ENCODE measurements around the gene ABCA13.

ABCA13 gene

GRCh38 chr7:48355346-48355745 is 184.1 kb downstream of the ABCA13 start:
- Histone ChIP-seq H3K27me3 (ENCODE audit: control insufficient read depth, low read length) (no peaks in the 10 kb centered on the region), H3K4me1 (ENCODE audit: control insufficient read depth, low read length) (no peaks in the 10 kb centered on the region), H3K36me3 (ENCODE audit: control insufficient read depth, low read length) (no peaks in the 10 kb centered on the region), H3K27ac (ENCODE audit: low read depth, low read length) (no peak overlapping the region), H3K79me2 (ENCODE audit: control insufficient read depth, low read length) (no peaks in the 10 kb centered on the region), H3K4me3 (ENCODE audit: low read length) (no peak overlapping the region), H4K20me1 (ENCODE audit: control insufficient read depth, insufficient read depth, low read depth, low read length) (no peaks in the 10 kb centered on the region), H3K9me2 (replicated peaks; ENCODE audit: control insufficient read depth, low read length) (no peaks in the 10 kb centered on the region; the same call in 1 of the 2 replicates), H3K9me3 (ENCODE audit: control insufficient read depth, insufficient read depth, low read length) (no peaks in the 10 kb centered on the region), H3F3A (ENCODE audit: control insufficient read depth, insufficient read depth) (no peaks in the 10 kb centered on the region), H3K4me2 (ENCODE audit: low read length) (no peak overlapping the region)
- TF ChIP-seq, protein P1, sequence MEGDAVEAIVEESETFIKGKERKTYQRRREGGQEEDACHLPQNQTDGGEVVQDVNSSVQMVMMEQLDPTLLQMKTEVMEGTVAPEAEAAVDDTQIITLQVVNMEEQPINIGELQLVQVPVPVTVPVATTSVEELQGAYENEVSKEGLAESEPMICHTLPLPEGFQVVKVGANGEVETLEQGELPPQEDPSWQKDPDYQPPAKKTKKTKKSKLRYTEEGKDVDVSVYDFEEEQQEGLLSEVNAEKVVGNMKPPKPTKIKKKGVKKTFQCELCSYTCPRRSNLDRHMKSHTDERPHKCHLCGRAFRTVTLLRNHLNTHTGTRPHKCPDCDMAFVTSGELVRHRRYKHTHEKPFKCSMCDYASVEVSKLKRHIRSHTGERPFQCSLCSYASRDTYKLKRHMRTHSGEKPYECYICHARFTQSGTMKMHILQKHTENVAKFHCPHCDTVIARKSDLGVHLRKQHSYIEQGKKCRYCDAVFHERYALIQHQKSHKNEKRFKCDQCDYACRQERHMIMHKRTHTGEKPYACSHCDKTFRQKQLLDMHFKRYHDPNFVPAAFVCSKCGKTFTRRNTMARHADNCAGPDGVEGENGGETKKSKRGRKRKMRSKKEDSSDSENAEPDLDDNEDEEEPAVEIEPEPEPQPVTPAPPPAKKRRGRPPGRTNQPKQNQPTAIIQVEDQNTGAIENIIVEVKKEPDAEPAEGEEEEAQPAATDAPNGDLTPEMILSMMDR (IDR thresholded peaks at IDR 0.05; ENCODE audit: low read depth, low read length, poor library complexity, severe bottlenecking): no peak
- no peak for TF ChIP-seq EZH2phosphoT487 (IDR thresholded peaks at IDR 0.05; ENCODE audit: borderline replicate concordance, low read length)

- Histone ChIP-seq H4K20me1 (ENCODE audit: control insufficient read depth, insufficient read depth, low read depth, low read length) (no peaks in the 10 kb centered on the region), H3K27me3 (ENCODE audit: control insufficient read depth, low read length) (no peaks in the 10 kb centered on the region), H3K4me1 (ENCODE audit: control insufficient read depth, low read length) (no peaks in the 10 kb centered on the region), H3F3A (ENCODE audit: control insufficient read depth, insufficient read depth) (no peaks in the 10 kb centered on the region), H3K27ac (ENCODE audit: low read depth, low read length) (no peak overlapping the region), H3K79me2 (ENCODE audit: control insufficient read depth, low read length) (no peaks in the 10 kb centered on the region), H3K4me2 (ENCODE audit: low read length) (no peak overlapping the region), H3K9me2 (replicated peaks; ENCODE audit: control insufficient read depth, low read length) (no peaks in the 10 kb centered on the region), H3K4me3 (ENCODE audit: low read length) (no peak overlapping the region), H3K36me3 (ENCODE audit: control insufficient read depth, low read length) (no peaks in the 10 kb centered on the region), H3K9me3 (ENCODE audit: control insufficient read depth, insufficient read depth, low read length) (no peaks in the 10 kb centered on the region)
- TF ChIP-seq, protein P1 (IDR thresholded peaks at IDR 0.05; ENCODE audit: low read depth, low read length, poor library complexity, severe bottlenecking): no peak
- no peak for TF ChIP-seq EZH2phosphoT487 (IDR thresholded peaks at IDR 0.05; ENCODE audit: borderline replicate concordance, low read length)
Observed at GRCh38 chr7:48360574-48360973, 189.3 kb downstream of the ABCA13 start.

DNA sequence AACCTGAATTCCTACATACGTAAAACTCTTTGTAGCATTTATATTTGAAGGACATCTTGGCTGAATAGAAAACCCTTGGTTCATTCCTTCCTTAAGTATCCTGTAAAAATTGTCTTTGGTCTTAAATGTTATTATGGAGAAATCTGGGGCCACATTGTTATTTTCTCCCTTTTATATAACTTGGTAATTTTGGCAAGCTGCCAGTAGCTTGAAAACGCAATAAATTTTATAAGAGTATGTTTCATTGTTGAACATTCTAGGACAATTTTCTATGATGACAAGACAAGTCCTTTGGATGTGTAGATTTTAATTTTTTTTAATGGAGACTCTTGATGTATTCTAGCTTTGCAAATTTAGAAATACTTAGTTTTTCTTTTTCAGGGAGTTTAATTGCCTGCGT is 191.9 kb downstream of the ABCA13 start:
- Histone ChIP-seq H3K79me2 (ENCODE audit: control insufficient read depth, low read length) (no peaks in the 10 kb centered on the region), H3F3A (ENCODE audit: control insufficient read depth, insufficient read depth) (no peaks in the 10 kb centered on the region), H4K20me1 (ENCODE audit: control insufficient read depth, insufficient read depth, low read depth, low read length) (no peaks in the 10 kb centered on the region), H3K27ac (ENCODE audit: low read depth, low read length) (no peak overlapping the region), H3K27me3 (ENCODE audit: control insufficient read depth, low read length) (no peaks in the 10 kb centered on the region), H3K4me2 (ENCODE audit: low read length) (no peak overlapping the region), H3K9me3 (ENCODE audit: control insufficient read depth, insufficient read depth, low read length) (no peaks in the 10 kb centered on the region), H3K9me2 (replicated peaks; ENCODE audit: control insufficient read depth, low read length) (no peaks in the 10 kb centered on the region), H3K4me1 (ENCODE audit: control insufficient read depth, low read length) (no peaks in the 10 kb centered on the region), H3K4me3 (ENCODE audit: low read length) (no peak overlapping the region), H3K36me3 (ENCODE audit: control insufficient read depth, low read length) (no peaks in the 10 kb centered on the region)
- no peak for TF ChIP-seq EZH2phosphoT487 (IDR thresholded peaks at IDR 0.05; ENCODE audit: borderline replicate concordance, low read length)
- TF ChIP-seq, protein P1 (IDR thresholded peaks at IDR 0.05; ENCODE audit: low read depth, low read length, poor library complexity, severe bottlenecking): no peak

- Histone ChIP-seq H3K36me3 (ENCODE audit: control insufficient read depth, low read length) (no peaks in the 10 kb centered on the region), H3K79me2 (ENCODE audit: control insufficient read depth, low read length) (no peaks in the 10 kb centered on the region), H3K27ac (ENCODE audit: low read depth, low read length) (no peak overlapping the region), H3K4me3 (ENCODE audit: low read length) (no peak overlapping the region), H3K27me3 (ENCODE audit: control insufficient read depth, low read length) (no peaks in the 10 kb centered on the region), H3K4me1 (ENCODE audit: control insufficient read depth, low read length) (no peaks in the 10 kb centered on the region), H4K20me1 (ENCODE audit: control insufficient read depth, insufficient read depth, low read depth, low read length) (no peaks in the 10 kb centered on the region), H3K4me2 (ENCODE audit: low read length) (no peak overlapping the region), H3K9me2 (replicated peaks; ENCODE audit: control insufficient read depth, low read length) (no peaks in the 10 kb centered on the region), H3K9me3 (ENCODE audit: control insufficient read depth, insufficient read depth, low read length) (no peaks in the 10 kb centered on the region), H3F3A (ENCODE audit: control insufficient read depth, insufficient read depth) (no peaks in the 10 kb centered on the region)
- TF ChIP-seq, protein P1 (IDR thresholded peaks at IDR 0.05; ENCODE audit: low read depth, low read length, poor library complexity, severe bottlenecking): no peak
- TF ChIP-seq EZH2phosphoT487 (IDR thresholded peaks at IDR 0.05; ENCODE audit: borderline replicate concordance, low read length): no peak
Observed at GRCh38 chr7:48365010-48365409, 193.8 kb downstream of the ABCA13 start.

All from DOHH2 (cell line).